H1 (cell line): ENCODE results near the gene GSK3B. TPM values are rescaled to one million over a fixed set of nuclear protein-coding genes. Genes with fewer than 3 reads are reported as not detected.
"Not testable (repeated sequence)": the region's sequence is repeated elsewhere in the genome, so short reads cannot be mapped to it uniquely, and the experiment has no call there.

ENCODE experiments used
- CTCF ChIA-PET: fragments of 300-600 bp; sonication (Branson Sonifier 250); formaldehyde crosslinking; loops from one replicate; lab custom pipeline; 2021; ENCODE audit not compliant: partially characterized antibody; lab: Charles Lee
- POLR2A ChIA-PET: fragments of 300-600 bp; sonication (Branson Sonifier 250); formaldehyde crosslinking; loops from one replicate; lab custom pipeline; 2021; ENCODE audit warnings: inconsistent platforms; ENCODE audit not compliant: partially characterized antibody; lab: Charles Lee
- DNase-seq, 2 experiments: peaks; one replicate each; pipeline versions ENCODE4 v3.0.0 to v3.0.0-alpha.2; 2010 to 2022; ENCODE audit warnings: low spot score in 2 of 2, low read depth in 1 of 2, mixed read lengths in 1 of 2
- FAIRE-seq: peaks from 2 replicates; lab custom pipeline; 2011; peaks lifted over from hg19 to GRCh38; lab: Jason Lieb, UNC
- H2AFZ ChIP-seq: 2 replicates; pipeline ENCODE4 v1.8.1; 2012; ENCODE audit warnings: low read length, inconsistent platforms
- H2AK5ac ChIP-seq: 2 replicates; pipeline ENCODE4 v1.6.1; 2013; ENCODE audit warnings: low read depth, low read length
- H2BK120ac ChIP-seq: replicated peaks from 2 replicates; pipeline ENCODE3; 2013; ENCODE audit warnings: low read depth, low read length, inconsistent platforms
- H2BK12ac ChIP-seq: 2 replicates; pipeline ENCODE4 v1.6.1; 2013; ENCODE audit warnings: low read depth, low read length
- H2BK15ac ChIP-seq: 2 replicates; pipeline ENCODE4 v1.6.1; 2013; ENCODE audit warnings: low read length
- H2BK20ac ChIP-seq: 2 replicates; pipeline ENCODE4 v1.6.1; 2013; ENCODE audit warnings: low read length
- H2BK5ac ChIP-seq: 2 replicates; pipeline ENCODE4 v1.6.1; 2013; ENCODE audit warnings: low read depth, low read length
- H3K14ac ChIP-seq: 2 replicates; pipeline ENCODE4 v1.6.1; 2013; ENCODE audit warnings: inconsistent platforms; ENCODE audit not compliant: insufficient read length
- H3K18ac ChIP-seq: 2 replicates; pipeline ENCODE4 v1.6.1; 2013; ENCODE audit warnings: low read length; ENCODE audit errors: extremely low read depth
- H3K23ac ChIP-seq: 2 replicates; pipeline ENCODE4 v1.6.1; 2013; ENCODE audit warnings: inconsistent platforms; ENCODE audit not compliant: insufficient read length
- H3K23me2 ChIP-seq: 2 replicates; pipeline ENCODE4 v1.6.1; 2013; ENCODE audit warnings: low read depth, low read length
- H3K27ac ChIP-seq: 2 replicates; pipeline ENCODE4 v1.6.1; 2011; ENCODE audit warnings: low read depth, low read length, inconsistent platforms
- H3K27me3 ChIP-seq, 4 experiments: replicated peaks in 1 of 4; 1 replicate in 1 of 4; 2 replicates in 3 of 4; pipeline versions ENCODE4 v1.6.1 to v1.8.1; 2011 to 2013; ENCODE audit warnings: low read length in 3 of 4, mild to moderate bottlenecking in 3 of 4, inconsistent platforms in 2 of 4, mixed read lengths in 2 of 4, moderate library complexity in 1 of 4; ENCODE audit not compliant: control insufficient read depth in 3 of 4, insufficient read depth in 3 of 4; ENCODE audit errors: extremely low read depth in 1 of 4
- H3K36me3 ChIP-seq, 4 experiments: 2 replicates each; pipeline versions ENCODE4 v1.6.1 to v1.8.1; 2011 to 2013; ENCODE audit warnings: mild to moderate bottlenecking in 4 of 4, low read length in 3 of 4, moderate library complexity in 2 of 4, control low read depth in 1 of 4, inconsistent platforms in 1 of 4; ENCODE audit not compliant: insufficient read depth in 4 of 4, control insufficient read depth in 2 of 4
- H3K4ac ChIP-seq: replicated peaks from 2 replicates; pipeline ENCODE3; 2013; ENCODE audit warnings: low read length, low read depth, mixed read lengths, inconsistent platforms; ENCODE audit not compliant: insufficient read length
- H3K4me1 ChIP-seq, 4 experiments: replicated peaks in 1 of 4; 1 replicate in 1 of 4; 2 replicates in 3 of 4; pipeline versions ENCODE4 v1.6.1 to v1.8.1; 2011 to 2013; ENCODE audit warnings: low read length in 3 of 4, inconsistent platforms in 2 of 4, mixed read lengths in 1 of 4; ENCODE audit not compliant: insufficient read depth in 4 of 4, control insufficient read depth in 3 of 4
- H3K4me2 ChIP-seq, 2 experiments: 2 replicates each; pipeline versions ENCODE4 v1.6.1 to v1.8.1; 2011 to 2013; ENCODE audit warnings: low read depth in 2 of 2, low read length in 2 of 2, control low read depth in 1 of 2, inconsistent platforms in 1 of 2, mild to moderate bottlenecking in 1 of 2; ENCODE audit not compliant: insufficient read depth in 1 of 2
- H3K4me3 ChIP-seq, 4 experiments: fragments of 200-600, 300-600 bp in 1 of 4; sonication (generic), shearing (Covaris generic), sonication (Bioruptor Twin) in 1 of 4; 2 replicates each; pipeline versions ENCODE4 v1.5.1 to v1.8.1; 2011 to 2016; ENCODE audit warnings: low read length in 4 of 4, low read depth in 3 of 4, control low read depth in 2 of 4, inconsistent platforms in 2 of 4, mild to moderate bottlenecking in 2 of 4, mixed read lengths in 1 of 4, moderate library complexity in 1 of 4; ENCODE audit not compliant: insufficient read depth in 2 of 4; ENCODE audit errors: extremely low read depth in 1 of 4
- H3K56ac ChIP-seq: replicated peaks from 2 replicates; pipeline ENCODE3; 2013; ENCODE audit warnings: low read depth, mild to moderate bottlenecking, mixed read lengths, low read length, inconsistent platforms; ENCODE audit not compliant: insufficient read length
- H3K79me1 ChIP-seq: 2 replicates; pipeline ENCODE4 v1.6.1; 2013; ENCODE audit warnings: low read depth, low read length, control low read depth
- H3K79me2 ChIP-seq, 2 experiments: 2 replicates each; pipeline versions ENCODE4 v1.6.1 to v1.8.1; 2012 to 2013; ENCODE audit warnings: low read length in 2 of 2, mild to moderate bottlenecking in 2 of 2, inconsistent platforms in 1 of 2; ENCODE audit not compliant: insufficient read depth in 2 of 2, control insufficient read depth in 1 of 2
- H3K9ac ChIP-seq, 4 experiments: replicated peaks in 1 of 4; 1 replicate in 1 of 4; 2 replicates in 3 of 4; pipeline versions ENCODE4 v1.6.1 to v1.8.1; 2011 to 2013; ENCODE audit warnings: low read depth in 3 of 4, low read length in 3 of 4, control low read depth in 2 of 4, mild to moderate bottlenecking in 2 of 4, moderate library complexity in 2 of 4, inconsistent platforms in 1 of 4; ENCODE audit errors: extremely low read depth in 1 of 4
- H3K9me3 ChIP-seq, 2 experiments: 2 replicates each; pipeline versions ENCODE4 v1.6.1 to v1.8.1; 2012 to 2013; ENCODE audit warnings: mild to moderate bottlenecking in 2 of 2, moderate library complexity in 2 of 2, control low read depth in 1 of 2, inconsistent platforms in 1 of 2, low read depth in 1 of 2, low read length in 1 of 2, mixed read lengths in 1 of 2; ENCODE audit not compliant: insufficient read depth in 2 of 2
- H4K20me1 ChIP-seq, 2 experiments: replicated peaks in 1 of 2; 2 replicates each; pipeline versions ENCODE3 to v1.8.1; 2011 to 2013; ENCODE audit warnings: inconsistent platforms in 2 of 2, low read length in 2 of 2, mild to moderate bottlenecking in 1 of 2; ENCODE audit not compliant: insufficient read depth in 2 of 2, control insufficient read depth in 1 of 2
- H4K5ac ChIP-seq: 2 replicates; pipeline ENCODE4 v1.6.1; 2013; ENCODE audit warnings: low read length, low read depth, mixed read lengths, inconsistent platforms; ENCODE audit not compliant: insufficient read length
- H4K8ac ChIP-seq: 2 replicates; pipeline ENCODE4 v1.8.0; 2013; ENCODE audit warnings: mild to moderate bottlenecking, moderate library complexity, low read length, inconsistent platforms; ENCODE audit not compliant: insufficient read depth; ENCODE audit errors: extremely low read depth
- H4K91ac ChIP-seq: replicated peaks from 2 replicates; pipeline ENCODE3; 2013; ENCODE audit warnings: low read length, mixed read lengths, inconsistent platforms; ENCODE audit not compliant: insufficient read length
- WGBS, 2 experiments: shearing (Covaris generic) in 1 of 2; methylation state at CpG; one replicate each; pipeline versions ENCODE4 v1.1.6 to v1.1.7; 2013 to 2015; ENCODE audit warnings: low lambda C conversion rate in 2 of 2, mixed read lengths in 2 of 2, inconsistent platforms in 1 of 2, low coverage in 1 of 2, missing lambda C conversion rate in 1 of 2; ENCODE audit not compliant: insufficient replicate concordance in 2 of 2, insufficient coverage in 1 of 2, insufficient read length in 1 of 2; ENCODE audit errors: extremely low coverage in 1 of 2, missing lambda C conversion rate in 1 of 2; 5-methylcytosine and 5-hydroxymethylcytosine counted together
- polyA plus RNA-seq, 7 experiments: library from polyadenylated mRNA; depleted of rRNA in 3 of 7; stranded (reverse) in 5 of 7; unstranded in 2 of 7; fragments of >200 nt in 5 of 7; fragments of 200-250 nt in 2 of 7; gene quantifications; 1 replicate in 5 of 7; 2 replicates in 1 of 7; 4 replicates in 1 of 7; pipeline versions ENCODE4 v1.2.1 to v1.2.3, GENCODE V29; 2011 to 2013; ENCODE audit warnings: missing spikeins in 2 of 7, mixed read lengths in 2 of 7
- total RNA-seq: library from RNA; stranded (reverse); fragmentation: NEBNext Ultra II Directional; extraction: Animal tissue kit (Norgen Biotek cat#: 25700); gene quantifications from 2 replicates; pipeline ENCODE4 v1.2.1, GENCODE V29; 2021

Gene GSK3B
- total and polyA plus RNA-seq, 2 of the 8 experiments (the other 6 are each of a cell fraction or from before 2014, with no cell fraction given), result 24.2 to 50.7 TPM

GRCh38 chr3:120005741-120006140, 88.5 kb downstream of the GSK3B start:
- H4K5ac ChIP-seq, H3K23me2 ChIP-seq, H3K4me3 ChIP-seq, H2AFZ ChIP-seq, H3K9me3 ChIP-seq, H2BK5ac ChIP-seq, DNase-seq, H2BK12ac ChIP-seq, H4K91ac ChIP-seq, H3K23ac ChIP-seq, H3K4me2 ChIP-seq, H2BK15ac ChIP-seq, H3K4ac ChIP-seq, H2BK120ac ChIP-seq, H3K36me3 ChIP-seq, H3K79me1 ChIP-seq, H2BK20ac ChIP-seq, H2AK5ac ChIP-seq, H3K18ac ChIP-seq, H3K27me3 ChIP-seq, H3K14ac ChIP-seq, POLR2A ChIA-PET, H3K56ac ChIP-seq, H3K9ac ChIP-seq, H4K8ac ChIP-seq, H3K27ac ChIP-seq, H4K20me1 ChIP-seq, FAIRE-seq, H3K4me1 ChIP-seq: not testable (repeated sequence)
- CTCF ChIA-PET, result interaction anchor here (0.7 to 1.3 kb wide), 2 partner anchors 12 to 95 kb away, joined by 3 read pairs; no protein-coding TSS in a partner anchor
- 88% methylated on average over 3 of the region's 3 CpGs; no CpG with 5 or more reads in 1 of the 2 experiments for WGBS, 2 experiments
- H3K79me2 ChIP-seq, result peaks cover 0 to 86% of the 10 kb centered on the region in 2 experiments; a peak in 2 of 4 replicates
